Parathyroid adenoma (tissue), 2 donors: ENCODE data around the gene CDH20.
A peak's percentile ranks its signal among the peaks of the same experiment; 100 is the strongest.

ENCODE experiments used
- H2AFZ ChIP-seq: fragments of 300-600 bp; sonication (generic); one replicate; pipeline ENCODE4 v1.7.0; 2017; ENCODE audit warnings: antibody characterized with exemption, mild to moderate bottlenecking
- H3K27ac ChIP-seq: fragments of 300-600 bp; sonication (generic); one replicate; pipeline ENCODE4 v1.7.0; 2017
- H3K27me3 ChIP-seq: fragments of 300-600 bp; sonication (generic); one replicate; pipeline ENCODE4 v1.7.0; 2017; ENCODE audit warnings: low read length; ENCODE audit not compliant: control insufficient read depth, insufficient read depth
- H3K36me3 ChIP-seq: fragments of 300-600 bp; sonication (generic); one replicate; pipeline ENCODE4 v1.7.0; 2017; ENCODE audit warnings: low read length; ENCODE audit not compliant: control insufficient read depth, insufficient read depth
- H3K4me1 ChIP-seq: fragments of 300-600 bp; sonication (generic); one replicate; pipeline ENCODE4 v1.7.0; 2017; ENCODE audit warnings: control low read depth
- H3K4me2 ChIP-seq: fragments of 300-600 bp; sonication (generic); one replicate; pipeline ENCODE4 v1.7.0; 2017; ENCODE audit warnings: low read length
- H3K4me3 ChIP-seq: fragments of 300-600 bp; sonication (generic); one replicate; pipeline ENCODE4 v1.7.0; 2017; ENCODE audit warnings: low read depth, low read length
- H3K79me2 ChIP-seq: fragments of 300-600 bp; sonication (generic); one replicate; pipeline ENCODE4 v1.7.0; 2017; ENCODE audit warnings: control low read depth
- H3K9ac ChIP-seq: fragments of 300-600 bp; sonication (generic); one replicate; pipeline ENCODE4 v1.7.0; 2017; ENCODE audit warnings: mild to moderate bottlenecking
- H3K9me3 ChIP-seq: fragments of 300-600 bp; sonication (generic); one replicate; pipeline ENCODE4 v1.7.0; 2017; ENCODE audit warnings: low read length; ENCODE audit not compliant: control insufficient read depth
- CTCF ChIP-seq: fragments of 300-600 bp; sonication (generic); IDR thresholded peaks from one replicate; pipeline ENCODE4 v1.7.0; 2017; ENCODE audit warnings: antibody characterized with exemption, mild to moderate bottlenecking
- donor health status: primary hyperparathyroidism.

CDH20 gene

GRCh38 chr18:61333271-61333745 lies at the start of gene CDH20:
Gene CDH20, plus strand, starts transcription at chr18:61333430.
- no peak within 1 kb of the TSS for H3K4me3 ChIP-seq
- no peak within 1 kb of the TSS for H3K9ac ChIP-seq
- H3K79me2 ChIP-seq: no peaks in the 10 kb centered on the region
- no peak within 1 kb of the TSS for H2AFZ ChIP-seq
- TF ChIP-seq CTCF: no peak
- no peak within 1 kb of the TSS for H3K27ac ChIP-seq
- no peaks in the 10 kb centered on the region for H3K9me3 ChIP-seq
- no peaks in the 10 kb centered on the region for H3K27me3 ChIP-seq
- no peaks in the 10 kb centered on the region for H3K4me1 ChIP-seq
- peak within 1 kb of the TSS; percentile 28 for H3K4me2 ChIP-seq
- no peaks in the 10 kb centered on the region for H3K36me3 ChIP-seq

GRCh38 chr18:61284039-61284438 lies 49.2 kb upstream of the CDH20 start:
- Histone ChIP-seq H3K9ac (no peak overlapping the region), H3K9me3 (no peaks in the 10 kb centered on the region), H3K4me1 (no peaks in the 10 kb centered on the region), H3K4me2 (no peak overlapping the region), H3K27ac (no peak overlapping the region), H3K27me3 (no peaks in the 10 kb centered on the region), H3K4me3 (no peak overlapping the region), H2AFZ (no peak overlapping the region), H3K36me3 (no peaks in the 10 kb centered on the region), H3K79me2 (no peaks in the 10 kb centered on the region)
- no peak for TF ChIP-seq CTCF

- no peak overlapping the region for H3K4me2 ChIP-seq
- no peak overlapping the region for H3K4me3 ChIP-seq
- no peak overlapping the region for H2AFZ ChIP-seq
- H3K27ac ChIP-seq: no peak overlapping the region
- H3K9ac ChIP-seq: no peak overlapping the region
- H3K4me1 ChIP-seq: no peaks in the 10 kb centered on the region
- no peaks in the 10 kb centered on the region for H3K9me3 ChIP-seq
- H3K27me3 ChIP-seq: no peaks in the 10 kb centered on the region
- no peaks in the 10 kb centered on the region for H3K79me2 ChIP-seq
- TF ChIP-seq CTCF: no peak
- H3K36me3 ChIP-seq: no peaks in the 10 kb centered on the region
Observed at GRCh38 chr18:61285777-61286176, 47.5 kb upstream of the CDH20 start.

GRCh38 chr18:61286867-61287266 lies 46.4 kb upstream of the CDH20 start:
- Histone ChIP-seq H3K27ac (no peak overlapping the region), H3K36me3 (no peaks in the 10 kb centered on the region), H3K4me2 (no peak overlapping the region), H3K9me3 (no peaks in the 10 kb centered on the region), H3K9ac (no peak overlapping the region), H2AFZ (no peak overlapping the region), H3K4me3 (no peak overlapping the region), H3K4me1 (no peaks in the 10 kb centered on the region), H3K27me3 (no peaks in the 10 kb centered on the region), H3K79me2 (no peaks in the 10 kb centered on the region)
- no peak for TF ChIP-seq CTCF

- Histone ChIP-seq H3K27me3 (no peaks in the 10 kb centered on the region), H3K9me3 (no peaks in the 10 kb centered on the region), H3K9ac (no peak overlapping the region), H3K79me2 (no peaks in the 10 kb centered on the region), H3K27ac (no peak overlapping the region), H3K4me3 (no peak overlapping the region), H3K36me3 (no peaks in the 10 kb centered on the region), H3K4me1 (no peaks in the 10 kb centered on the region), H3K4me2 (no peak overlapping the region), H2AFZ (no peak overlapping the region)
- no peak for TF ChIP-seq CTCF
Observed at GRCh38 chr18:61290616-61291015, 42.6 kb upstream of the CDH20 start.
